ENCODE data around the gene NAALADL1. TPM values are rescaled to one million over a fixed set of nuclear protein-coding genes. Genes with fewer than 3 reads are reported as not detected.

NAALADL1 gene
- total and polyA plus RNA-seq, 9 of the 15 experiments (the other 6 are each of a cell fraction or from before 2014, with no cell fraction given): 0.06 to 0.72 (median 0.22) TPM; not detected in 4

GRCh38 chr11:64996710-64997380 is 61.5 kb downstream of the NAALADL1 start, which contains the start of gene BATF2 (continued):
- TF ChIP-seq SMARCA4 (IDR thresholded peaks at IDR 0.05) (peak; percentile 61; the same call in 1 of the 2 replicates), RAD21 (CRISPR knock-in tag; conservative IDR thresholded peaks at IDR 0.05 in 1 of 2, IDR thresholded peaks at IDR 0.05 in 1 of 2) (peak; percentile 88), NR4A1 (CRISPR knock-in tag; IDR thresholded peaks at IDR 0.05) (no peak), NR4A1 (tag; IDR thresholded peaks at IDR 0.05) (no peak), POLR2G (IDR thresholded peaks at IDR 0.05; ENCODE audit: low read depth, low read length) (peak; percentile 76), VEZF1 (CRISPR knock-in tag; IDR thresholded peaks at IDR 0.05) (peak; percentile 75), TEAD4 (IDR thresholded peaks at IDR 0.05; ENCODE audit: low read length) (peak; percentile 25; the same call in 1 of the 2 replicates), TEAD4 (CRISPR knock-in tag; IDR thresholded peaks at IDR 0.05; ENCODE audit: borderline replicate concordance) (no peak), NR2C2 (CRISPR knock-in tag; IDR thresholded peaks at IDR 0.05) (no peak), NR2C2 (tag; IDR thresholded peaks at IDR 0.05) (peak; percentile 73), CTCFL (IDR thresholded peaks at IDR 0.05; ENCODE audit: borderline replicate concordance, insufficient read depth, low read depth, low read length, poor library complexity, severe bottlenecking) (peak; percentile 78), ZNF280B (CRISPR knock-in tag; IDR thresholded peaks at IDR 0.05) (no peak), HMGXB4 (CRISPR knock-in tag; IDR thresholded peaks at IDR 0.05) (peak; percentile 88; the same call in 1 of the 2 replicates), ZNF431 (CRISPR knock-in tag; IDR thresholded peaks at IDR 0.05) (0 out of 2 replicates have a peak, but pooled peaks have one; percentile 32), TCF3 (CRISPR knock-in tag; IDR thresholded peaks at IDR 0.05) (peak; percentile 27; the same call in 1 of the 2 replicates), LEF1 (IDR thresholded peaks at IDR 0.05) (0 out of 2 replicates have a peak, but pooled peaks have one; percentile 50), CXXC5 (CRISPR knock-in tag; IDR thresholded peaks at IDR 0.05) (0 out of 2 replicates have a peak, but pooled peaks have one; percentile 45), USF1 (CRISPR knock-in tag; IDR thresholded peaks at IDR 0.05) (peak; percentile 87), FOXA3 (CRISPR knock-in tag; conservative IDR thresholded peaks at IDR 0.05 in 1 of 2, IDR thresholded peaks at IDR 0.05 in 1 of 2) (no peak), ZBTB17 (CRISPR knock-in tag; IDR thresholded peaks at IDR 0.05) (no peak; the same call in 1 of the 2 replicates)

Data from K562 (cell line).